ENCODE results near the gene LUM. TPM values are rescaled to one million over a fixed set of nuclear protein-coding genes. Genes with fewer than 3 reads are reported as not detected.

The LUM gene
- total RNA-seq, 4 donors from 2014 or later, result 30.0 to 138 (median 38.0) TPM

- no peaks in the 10 kb centered on the region for H3K27me3 ChIP-seq
- peak overlapping the region in 2 of 4 donors; percentile 30 to 47 for H3K27ac ChIP-seq
- TF ChIP-seq POLR2A (IDR thresholded peaks at IDR 0.05) (no peak), EP300 (IDR thresholded peaks at IDR 0.05) (no peak), CTCF (IDR thresholded peaks at IDR 0.05) (no peak)
- H3K4me3 ChIP-seq, result peak overlapping the region in 1 of 4 donors; percentile 20
- 62 to 69% methylated on average over 5 of the region's 5 CpGs for WGBS, 2 donors
- no peaks in the 10 kb centered on the region for H3K9me3 ChIP-seq
- DNase-seq (ENCODE audit: low spot score in 2 of 2), result no peak
- H3K4me1 ChIP-seq, result peaks cover 0 to 3% (median 0%) of the 10 kb centered on the region in 4 donors
- no peaks in the 10 kb centered on the region for H3K36me3 ChIP-seq
Measured at GRCh38 chr12:91105807-91106206, 5.5 kb downstream of the LUM start.

- TF ChIP-seq POLR2A (IDR thresholded peaks at IDR 0.05), result no peak
- no peak for TF ChIP-seq CTCF (IDR thresholded peaks at IDR 0.05)
Measured at GRCh38 chr12:91104812-91105466, 6.4 kb downstream of the LUM start.

GRCh38 chr12:91103624-91104023 lies 7.7 kb downstream of the LUM start:
- Histone ChIP-seq H3K27ac (no peak overlapping the region), H3K4me1 (peaks cover 0 to 6% (median 1%) of the 10 kb centered on the region in 4 donors), H3K27me3 (no peaks in the 10 kb centered on the region), H3K4me3 (no peak overlapping the region), H3K36me3 (no peaks in the 10 kb centered on the region), H3K9me3 (no peaks in the 10 kb centered on the region)
- DNase-seq (ENCODE audit: low spot score in 2 of 2), result no peak
- WGBS, 2 donors, result 60 to 64% methylated on average over 1 of the region's 1 CpG
- TF ChIP-seq EP300 (IDR thresholded peaks at IDR 0.05) (no peak), POLR2A (IDR thresholded peaks at IDR 0.05) (no peak), CTCF (IDR thresholded peaks at IDR 0.05) (no peak)

More at GRCh38 chr12:91104812-91105466, 6.4 kb downstream of the LUM start:
- Histone ChIP-seq H3K27ac (peak overlapping the region in 2 of 4 donors; percentile 30 to 47), H3K4me1 (peaks cover 0 to 3% (median 0%) of the 10 kb centered on the region in 4 donors), H3K27me3 (no peaks in the 10 kb centered on the region), H3K36me3 (no peaks in the 10 kb centered on the region), H3K9me3 (no peaks in the 10 kb centered on the region), H3K4me3 (peak overlapping the region in 1 of 4 donors; percentile 20)
- no peak for DNase-seq (ENCODE audit: low spot score in 2 of 2)
- WGBS, 2 donors, result 62 to 80% methylated on average over 1 of the region's 1 CpG

GRCh38 chr12:91103101-91103500 lies 8.2 kb downstream of the LUM start:
- no peak overlapping the region for H3K4me3 ChIP-seq
- H3K36me3 ChIP-seq, result no peaks in the 10 kb centered on the region
- TF ChIP-seq EP300 (IDR thresholded peaks at IDR 0.05) (no peak), CTCF (IDR thresholded peaks at IDR 0.05) (no peak), POLR2A (IDR thresholded peaks at IDR 0.05) (no peak)
- H3K4me1 ChIP-seq, result peaks cover 0 to 6% (median 1%) of the 10 kb centered on the region in 4 donors
- H3K9me3 ChIP-seq, result no peaks in the 10 kb centered on the region
- no peaks in the 10 kb centered on the region for H3K27me3 ChIP-seq
- DNase-seq (ENCODE audit: low spot score in 2 of 2), result no peak
- no peak overlapping the region for H3K27ac ChIP-seq

- no peak for DNase-seq (ENCODE audit: low spot score in 2 of 2)
- H3K27me3 ChIP-seq, result no peaks in the 10 kb centered on the region
- H3K4me3 ChIP-seq, result no peak overlapping the region
- no peak overlapping the region for H3K27ac ChIP-seq
- WGBS, 2 donors, result 62 to 72% methylated on average over 2 of the region's 2 CpGs
- H3K36me3 ChIP-seq, result no peaks in the 10 kb centered on the region
- TF ChIP-seq CTCF (IDR thresholded peaks at IDR 0.05), result no peak
- no peak for TF ChIP-seq EP300 (IDR thresholded peaks at IDR 0.05)
- TF ChIP-seq POLR2A (IDR thresholded peaks at IDR 0.05), result no peak
- peaks cover 0 to 6% (median 1%) of the 10 kb centered on the region in 4 donors for H3K4me1 ChIP-seq
- H3K9me3 ChIP-seq, result no peaks in the 10 kb centered on the region
Measured at GRCh38 chr12:91100906-91101305, 10.4 kb downstream of the LUM start.
